K562 (cell line): Measurements from ENCODE around the gene EPHA10.

ENCODE experiments used
- HEY1 ChIP-seq: fragments of 250-450 bp; sonication (Bioruptor Pico); IDR thresholded peaks from 2 replicates; pipeline ENCODE4 v1.5.0; 2020; ENCODE audit warnings: mild to moderate bottlenecking, moderate library complexity, borderline replicate concordance
- HNRNPLL ChIP-seq: fragments of 200-400 bp; formaldehyde crosslinking; IDR thresholded peaks from 2 replicates; pipeline ENCODE4 v1.6.1; 2017; ENCODE audit warnings: low read length, low read depth, mild to moderate bottlenecking; ENCODE audit not compliant: poor library complexity, severe bottlenecking
- HOXB6 ChIP-seq: fragments of 250-450 bp; sonication (Bioruptor Pico); IDR thresholded peaks from 2 replicates; pipeline ENCODE4 v1.5.1; 2022; ENCODE audit warnings: mild to moderate bottlenecking, borderline replicate concordance
- RFX5 ChIP-seq: IDR thresholded peaks from 2 replicates; pipeline ENCODE4 v1.6.1; 2011; ENCODE audit warnings: low read depth, mild to moderate bottlenecking, improper control_type of control experiment, low read length
- SMC3 ChIP-seq: conservative IDR thresholded peaks from 2 replicates; pipeline ENCODE4 v1.6.1; 2011; ENCODE audit warnings: low read depth, low read length, improper control_type of control experiment; ENCODE audit not compliant: insufficient read depth
- ZC3H4 ChIP-seq: sonication (generic); formaldehyde crosslinking; IDR thresholded peaks from 2 replicates; pipeline ENCODE4 v1.9.0; 2021; ENCODE audit warnings: missing genetic modification reagents, borderline replicate concordance
- ZNF77 ChIP-seq: fragments of 250-450 bp; sonication (Bioruptor Pico); IDR thresholded peaks from 2 replicates; pipeline ENCODE4 v1.5.0; 2020
- TF ChIP-seq, protein P1 (sequence below): fragments of 450-650 bp; IDR thresholded peaks from 2 replicates; pipeline ENCODE4 v1.6.1; 2016; ENCODE audit warnings: antibody characterized with exemption

GRCh38 chr1:37734629-37735591, 30.0 kb downstream of the EPHA10 start:
- TF ChIP-seq HOXB6 (no peak), HNRNPLL (no peak), SMC3 (no peak), ZNF77 (no peak), HEY1 (CRISPR knock-in tag) (no peak), RFX5 (no peak), ZC3H4 (CRISPR knock-in tag) (no peak)
- TF ChIP-seq, protein P1, sequence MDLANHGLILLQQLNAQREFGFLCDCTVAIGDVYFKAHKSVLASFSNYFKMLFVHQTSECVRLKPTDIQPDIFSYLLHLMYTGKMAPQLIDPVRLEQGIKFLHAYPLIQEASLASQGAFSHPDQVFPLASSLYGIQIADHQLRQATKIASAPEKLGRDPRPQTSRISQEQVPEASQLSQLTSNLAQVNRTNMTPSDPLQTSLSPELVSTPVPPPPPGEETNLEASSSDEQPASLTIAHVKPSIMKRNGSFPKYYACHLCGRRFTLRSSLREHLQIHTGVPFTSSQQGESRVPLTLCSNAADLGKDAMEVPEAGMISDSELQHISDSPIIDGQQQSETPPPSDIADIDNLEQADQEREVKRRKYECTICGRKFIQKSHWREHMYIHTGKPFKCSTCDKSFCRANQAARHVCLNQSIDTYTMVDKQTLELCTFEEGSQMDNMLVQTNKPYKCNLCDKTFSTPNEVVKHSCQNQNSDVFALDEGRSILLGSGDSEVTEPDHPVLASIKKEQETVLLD = no peak
